GM10248 (cell line): ENCODE data around the gene KARS1.
"Not testable (repeated sequence)": the region's sequence is repeated elsewhere in the genome, so short reads cannot be mapped to it uniquely, and the experiment has no call there.

Experiments used
- CTCF ChIA-PET: fragments of 300-600 bp; sonication (Branson Sonifier 250); formaldehyde crosslinking; extraction: SDS; loops from one replicate; lab custom pipeline; 2021; ENCODE audit warnings: antibody characterized with exemption; lab: Yijun Ruan, JAX
- POLR2A ChIA-PET: fragments of 350-650 bp; sonication (Branson Sonifier 250); formaldehyde crosslinking; extraction: SDS; loops from one replicate; lab custom pipeline; 2020; ENCODE audit warnings: antibody characterized with exemption; lab: Yijun Ruan, JAX
- DNase-seq: peaks from one replicate; pipeline ENCODE4 v3.0.0; 2012; ENCODE audit errors: extremely low spot score
- CTCF ChIP-seq: IDR thresholded peaks from 2 replicates; pipeline ENCODE4 v1.5.1; 2012; ENCODE audit warnings: mild to moderate bottlenecking, low read depth; ENCODE audit errors: extremely low read depth, missing control alignments, control extremely low read depth

KARS1 gene

GRCh38 chr16:75614066-75614897 lies 33.2 kb downstream of the KARS1 start:
- no peak for TF ChIP-seq CTCF
- ChIA-PET CTCF (interaction anchor here (0.8 kb wide), 1 partner anchor 59 kb away, joined by 3 read pairs; no protein-coding TSS in a partner anchor), POLR2A (no interaction called here)
- DNase-seq, result no peak

GRCh38 chr16:75606507-75606906 lies 41.0 kb downstream of the KARS1 start:
- POLR2A ChIA-PET, result no interaction called here
- CTCF ChIA-PET, result interaction anchor here (0.7 to 1.6 kb wide), 6 partner anchors 11 to 89 kb away, joined by 3 to 8 read pairs (median 4); partner anchors contain the start of gene GABARAPL2
- no peak for DNase-seq
- TF ChIP-seq CTCF, result no peak

GRCh38 chr16:75603241-75603640 lies 44.2 kb downstream of the KARS1 start:
- TF ChIP-seq CTCF, result no peak
- CTCF ChIA-PET, result interaction anchor here (1.1 kb wide), 1 partner anchor 18 kb away, joined by 3 read pairs; no protein-coding TSS in a partner anchor
- POLR2A ChIA-PET, result interaction anchor here (0.5 kb wide), 1 partner anchor 15 kb away, joined by 4 read pairs; no protein-coding TSS in a partner anchor
- no peak for DNase-seq

- no peak for TF ChIP-seq CTCF
- CTCF ChIA-PET, result interaction anchor here (0.9 to 1.9 kb wide), 7 partner anchors 9 to 24 kb away, joined by 3 to 5 read pairs (median 4); no protein-coding TSS in a partner anchor
- DNase-seq, result no peak
- POLR2A ChIA-PET, result no interaction called here
Observed at GRCh38 chr16:75599452-75600277, 47.8 kb downstream of the KARS1 start.

- no peak for DNase-seq
- TF ChIP-seq CTCF, result no peak
- POLR2A ChIA-PET, result no interaction called here
- CTCF ChIA-PET, result interaction anchor here (0.9 to 1.9 kb wide), 5 partner anchors 10 to 77 kb away, joined by 3 to 5 read pairs (median 4); no protein-coding TSS in a partner anchor
Observed at GRCh38 chr16:75593825-75594820, 53.3 kb downstream of the KARS1 start.

- DNase-seq, result no peak
- ChIA-PET CTCF (interaction anchor here (0.9 to 2.5 kb wide), 5 partner anchors 9 to 76 kb away, joined by 3 to 7 read pairs (median 4); no protein-coding TSS in a partner anchor), POLR2A (no interaction called here)
- TF ChIP-seq CTCF, result no peak
Observed at GRCh38 chr16:75593308-75593707, 54.2 kb downstream of the KARS1 start.

- DNase-seq, result not testable (repeated sequence)
- POLR2A ChIA-PET, result interaction anchor here (0.6 kb wide), 1 partner anchor 24 kb away, joined by 3 read pairs; no protein-coding TSS in a partner anchor
- CTCF ChIA-PET, result interaction anchor here (2.5 kb wide), 1 partner anchor 11 kb away, joined by 7 read pairs; no protein-coding TSS in a partner anchor
Observed at GRCh38 chr16:75591927-75592326, 55.5 kb downstream of the KARS1 start.
